HEK293T (cell line): ENCODE measurements around the gene DISP3.

Experiments
- ELF4 ChIP-seq: fragments of 450-650 bp; IDR thresholded peaks from 2 replicates; pipeline ENCODE4 v1.6.1; 2017; ENCODE audit warnings: antibody characterized with exemption
- FOXA1 ChIP-seq: fragments of 450-650 bp; IDR thresholded peaks from 2 replicates; pipeline ENCODE4 v1.6.1; 2016; ENCODE audit warnings: mild to moderate bottlenecking
- FOXK2 ChIP-seq: fragments of 450-650 bp; IDR thresholded peaks from 2 replicates; pipeline ENCODE4 v1.6.1; 2016; ENCODE audit warnings: mild to moderate bottlenecking
- LEF1 ChIP-seq: fragments of 450-650 bp; IDR thresholded peaks from 2 replicates; pipeline ENCODE4 v1.6.1; 2017; ENCODE audit warnings: mild to moderate bottlenecking, borderline replicate concordance
- NFRKB ChIP-seq: fragments of 450-650 bp; IDR thresholded peaks from 2 replicates; pipeline ENCODE4 v1.6.1; 2016; ENCODE audit warnings: mild to moderate bottlenecking, moderate library complexity
- SP1 ChIP-seq: fragments of 450-650 bp; IDR thresholded peaks from 2 replicates; pipeline ENCODE4 v1.6.1; 2017
- TARDBP ChIP-seq: fragments of 450-650 bp; IDR thresholded peaks from 2 replicates; pipeline ENCODE4 v1.6.1; 2016
- ZNF384 ChIP-seq: fragments of 450-650 bp; IDR thresholded peaks from 2 replicates; pipeline ENCODE4 v1.6.1; 2016

- TF ChIP-seq SP1, result no peak
- TF ChIP-seq LEF1, result no peak
- TF ChIP-seq TARDBP, result no peak
- no peak for TF ChIP-seq ZNF384
- TF ChIP-seq FOXA1, result no peak
- TF ChIP-seq FOXK2, result no peak
- no peak for TF ChIP-seq NFRKB
- no peak for TF ChIP-seq ELF4
These were observed 7.5 kb upstream of the DISP3 start for GRCh38 chr1:11471473-11471872.
